ENCODE measurements around the gene TEC.

Gene TEC

GRCh38 chr4:48269861-48270522 lies 354 bp upstream of the TEC start:
- DNase-seq (ENCODE audit: low read depth, low spot score) = peak; percentile 80
- TF ChIP-seq CTCF (IDR thresholded peaks at IDR 0.05; ENCODE audit: low read depth, low read length) = peak; percentile 49
- in situ Hi-C loops (cut with HindIII; ENCODE audit: low sequenced_read_pairs) = no loop called here
- peak overlapping the region; percentile 73 for H3K4me3 ChIP-seq (ENCODE audit: low read depth, low read length)

GRCh38 chr4:48267574-48267973 lies 2.1 kb downstream of the TEC start:
- in situ Hi-C loops (cut with HindIII; ENCODE audit: low sequenced_read_pairs) = no loop called here
- DNase-seq (ENCODE audit: low read depth, low spot score) = no peak
- H3K4me3 ChIP-seq (ENCODE audit: low read depth, low read length) = no peak overlapping the region
- TF ChIP-seq CTCF (IDR thresholded peaks at IDR 0.05; ENCODE audit: low read depth, low read length) = no peak

GRCh38 chr4:48266781-48267180 lies 2.9 kb downstream of the TEC start:
- no peak for TF ChIP-seq CTCF (IDR thresholded peaks at IDR 0.05; ENCODE audit: low read depth, low read length)
- H3K4me3 ChIP-seq (ENCODE audit: low read depth, low read length) = no peak overlapping the region
- DNase-seq (ENCODE audit: low read depth, low spot score) = no peak
- in situ Hi-C loops (cut with HindIII; ENCODE audit: low sequenced_read_pairs) = no loop called here

- H3K4me3 ChIP-seq (ENCODE audit: low read depth, low read length) = no peak overlapping the region
- TF ChIP-seq CTCF (IDR thresholded peaks at IDR 0.05; ENCODE audit: low read depth, low read length) = no peak
- peak; percentile 80 for DNase-seq (ENCODE audit: low read depth, low spot score)
- in situ Hi-C loops (cut with HindIII; ENCODE audit: low sequenced_read_pairs) = no loop called here
These were observed 6.7 kb downstream of the TEC start for GRCh38 chr4:48262926-48263325.

- in situ Hi-C loops (cut with HindIII; ENCODE audit: low sequenced_read_pairs) = no loop called here
- no peak for DNase-seq (ENCODE audit: low read depth, low spot score)
- TF ChIP-seq CTCF (IDR thresholded peaks at IDR 0.05; ENCODE audit: low read depth, low read length) = no peak
- no peak overlapping the region for H3K4me3 ChIP-seq (ENCODE audit: low read depth, low read length)
These were observed 7.2 kb downstream of the TEC start for GRCh38 chr4:48262484-48262883.

- H3K4me3 ChIP-seq (ENCODE audit: low read depth, low read length) = no peak overlapping the region
- in situ Hi-C loops (cut with HindIII; ENCODE audit: low sequenced_read_pairs) = no loop called here
- peak; percentile 65 for DNase-seq (ENCODE audit: low read depth, low spot score)
- TF ChIP-seq CTCF (IDR thresholded peaks at IDR 0.05; ENCODE audit: low read depth, low read length) = no peak
These were observed 8.4 kb downstream of the TEC start for GRCh38 chr4:48261281-48261680.
